Kidney (tissue), 14 donors: ENCODE results near the gene CYBA. TPM values are rescaled to one million over a fixed set of nuclear protein-coding genes. Genes with fewer than 3 reads are reported as not detected.

Experiments
- DNase-seq, 5 donors: peaks; one replicate each; pipeline ENCODE4 v3.0.0-alpha.2; 2013 to 2020
- FAIRE-seq: peaks from 2 replicates; lab custom pipeline; 2012; peaks lifted over from hg19 to GRCh38; lab: Jason Lieb, UNC
- H3K27ac ChIP-seq, 2 donors: one replicate each; pipeline ENCODE4 v1.7.0; 2013; ENCODE audit warnings: low read depth in 2 of 2, low read length in 2 of 2, inconsistent platforms in 1 of 2
- H3K27me3 ChIP-seq: one replicate; pipeline ENCODE4 v1.7.1; 2013; ENCODE audit warnings: low read length, inconsistent platforms; ENCODE audit not compliant: control insufficient read depth, insufficient read depth
- H3K36me3 ChIP-seq, 3 donors: one replicate each; pipeline versions ENCODE4 v1.7.0 to v1.7.1; 2013; ENCODE audit warnings: low read length in 3 of 3, control low read depth in 1 of 3, inconsistent platforms in 1 of 3; ENCODE audit not compliant: insufficient read depth in 3 of 3, control insufficient read depth in 2 of 3
- H3K4me1 ChIP-seq, 3 donors: one replicate each; pipeline versions ENCODE4 v1.7.0 to v1.7.1; 2013; ENCODE audit warnings: low read length in 3 of 3, inconsistent platforms in 1 of 3, low read depth in 1 of 3; ENCODE audit not compliant: control insufficient read depth in 2 of 3, insufficient read depth in 2 of 3
- H3K4me3 ChIP-seq, 3 donors: one replicate each; pipeline versions ENCODE4 v1.7.0 to v1.8.1; 2013; ENCODE audit warnings: low read length in 3 of 3, control low read depth in 1 of 3, inconsistent platforms in 1 of 3
- H3K9ac ChIP-seq, 3 donors: one replicate each; pipeline versions ENCODE4 v1.7.0 to v1.7.1; 2013; ENCODE audit warnings: low read length in 3 of 3, control low read depth in 1 of 3, inconsistent platforms in 1 of 3
- H3K9me3 ChIP-seq, 3 donors: one replicate each; pipeline versions ENCODE4 v1.7.0 to v1.7.1; 2013; ENCODE audit warnings: low read length in 3 of 3, control low read depth in 1 of 3, inconsistent platforms in 1 of 3; ENCODE audit not compliant: control insufficient read depth in 2 of 3, insufficient read depth in 1 of 3
- intact Hi-C: fragments of 100-400 bp; cut with DNase I; formaldehyde crosslinking; loops from one replicate; pipeline ENCODE4 v1.11.1; 2022
- polyA plus RNA-seq: library from polyadenylated mRNA; stranded (reverse); fragments of 350-450 nt; fragmentation: Illumina TruSeq; extraction: RNeasy Lipid Tissue Mini Kit (QIAGEN cat#74804); gene quantifications from one replicate; pipeline ENCODE4 v1.2.3, GENCODE V29; 2014; ENCODE audit warnings: low read depth, low replicate concordance; ENCODE audit not compliant: insufficient read depth
- total RNA-seq: library from RNA; stranded (reverse); fragmentation: NEBNext Ultra II Directional; extraction: Animal tissue kit (Norgen Biotek cat#: 25700); gene quantifications from one replicate; pipeline ENCODE4 v1.2.1, GENCODE V29; 2021
- TF ChIP-seq, protein P1 (sequence below): IDR thresholded peaks from 3 replicates; pipeline ENCODE4 v1.5.1; 2012; ENCODE audit warnings: mild to moderate bottlenecking, moderate library complexity, borderline replicate concordance; ENCODE audit not compliant: insufficient read depth; ENCODE audit errors: extremely low read depth
- donor health status: control.
- donor health status: control.
- donor health status: control.
- donor health status: control.
- donor health status: control.
- donor health status: DM: yes; HTN: yes; CAD: no.
- donor health status: Normal renal cell carcinoma (clear cell type).

CYBA gene
- total and polyA plus RNA-seq, 2 donors from 2014 or later = 263 to 395 TPM

DNA sequence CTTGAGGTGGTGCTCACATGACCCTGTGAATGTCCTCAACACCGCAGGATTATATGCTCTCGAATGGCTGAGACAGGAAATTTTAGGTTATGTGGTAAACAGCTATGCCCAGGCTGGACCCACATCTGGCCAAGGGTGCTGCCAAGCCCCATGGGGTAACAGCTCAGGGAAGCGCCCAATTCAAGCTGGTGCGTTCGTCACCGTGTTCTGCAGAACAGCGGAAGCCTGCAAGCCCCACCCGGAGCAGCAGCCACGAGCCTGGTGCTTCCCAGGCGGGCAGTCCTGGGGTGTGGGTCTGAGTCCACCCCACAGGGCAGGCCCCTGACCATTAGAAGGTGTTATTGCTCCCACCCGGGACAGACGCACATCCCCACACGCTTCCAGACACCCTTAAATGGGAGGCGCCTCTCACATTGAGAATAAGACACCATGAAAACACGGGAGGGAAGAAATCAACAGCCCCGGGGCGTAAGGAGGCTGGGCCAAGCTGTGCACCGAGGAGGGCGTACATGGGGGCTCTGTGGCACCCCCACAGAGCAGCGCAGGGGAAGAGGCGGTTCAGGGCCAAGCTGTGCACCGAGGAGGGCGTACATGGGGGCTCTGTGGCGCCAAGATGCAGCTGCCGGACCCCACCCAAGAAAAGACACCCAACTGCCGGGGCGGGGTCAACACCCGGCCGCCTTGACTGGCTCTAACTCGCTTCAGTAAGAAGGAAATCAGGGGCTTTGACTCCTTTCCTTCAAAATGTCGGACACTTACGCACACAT lies 2.9 kb upstream of the CYBA start:
- DNase-seq (no peak), FAIRE-seq (no peak)
- Histone ChIP-seq H3K4me1 (peaks cover 0 to 12% (median 3%) of the 10 kb centered on the region in 3 donors), H3K36me3 (peaks cover 0 to 3% (median 0%) of the 10 kb centered on the region in 3 donors), H3K27ac (no peak overlapping the region), H3K9ac (no peak overlapping the region), H3K27me3 (no peaks in the 10 kb centered on the region), H3K9me3 (no peaks in the 10 kb centered on the region), H3K4me3 (no peak overlapping the region)
- intact Hi-C loops = no loop called here
- TF ChIP-seq, protein P1, sequence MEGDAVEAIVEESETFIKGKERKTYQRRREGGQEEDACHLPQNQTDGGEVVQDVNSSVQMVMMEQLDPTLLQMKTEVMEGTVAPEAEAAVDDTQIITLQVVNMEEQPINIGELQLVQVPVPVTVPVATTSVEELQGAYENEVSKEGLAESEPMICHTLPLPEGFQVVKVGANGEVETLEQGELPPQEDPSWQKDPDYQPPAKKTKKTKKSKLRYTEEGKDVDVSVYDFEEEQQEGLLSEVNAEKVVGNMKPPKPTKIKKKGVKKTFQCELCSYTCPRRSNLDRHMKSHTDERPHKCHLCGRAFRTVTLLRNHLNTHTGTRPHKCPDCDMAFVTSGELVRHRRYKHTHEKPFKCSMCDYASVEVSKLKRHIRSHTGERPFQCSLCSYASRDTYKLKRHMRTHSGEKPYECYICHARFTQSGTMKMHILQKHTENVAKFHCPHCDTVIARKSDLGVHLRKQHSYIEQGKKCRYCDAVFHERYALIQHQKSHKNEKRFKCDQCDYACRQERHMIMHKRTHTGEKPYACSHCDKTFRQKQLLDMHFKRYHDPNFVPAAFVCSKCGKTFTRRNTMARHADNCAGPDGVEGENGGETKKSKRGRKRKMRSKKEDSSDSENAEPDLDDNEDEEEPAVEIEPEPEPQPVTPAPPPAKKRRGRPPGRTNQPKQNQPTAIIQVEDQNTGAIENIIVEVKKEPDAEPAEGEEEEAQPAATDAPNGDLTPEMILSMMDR = no peak

DNA sequence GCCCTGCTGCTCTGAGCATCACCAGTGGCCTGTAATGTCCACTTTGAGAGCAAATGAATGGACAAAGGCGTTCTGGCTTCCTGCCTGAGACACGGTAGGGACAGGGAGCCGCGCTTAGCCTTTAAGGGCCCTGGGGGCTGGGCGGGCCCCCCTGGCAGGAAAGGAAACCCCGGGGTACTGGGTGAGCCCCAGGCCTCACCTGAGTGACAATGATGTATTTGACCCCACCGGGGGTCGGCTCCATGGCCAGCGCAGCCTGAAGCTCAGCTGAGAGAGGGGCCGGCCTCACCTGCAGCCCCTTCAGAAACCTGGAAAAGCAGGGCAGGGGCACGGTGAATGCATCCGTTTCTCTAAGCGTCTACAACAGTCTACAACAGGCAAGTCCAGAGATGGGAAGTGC lies 2.2 kb upstream of the CYBA start:
- peaks cover 0 to 3% (median 0%) of the 10 kb centered on the region in 3 donors for H3K36me3 ChIP-seq
- no peak overlapping the region for H3K9ac ChIP-seq
- peaks cover 0 to 12% (median 3%) of the 10 kb centered on the region in 3 donors for H3K4me1 ChIP-seq
- intact Hi-C loops = no loop called here
- no peaks in the 10 kb centered on the region for H3K27me3 ChIP-seq
- no peak overlapping the region for H3K4me3 ChIP-seq
- FAIRE-seq (no peak), DNase-seq (no peak)
- H3K27ac ChIP-seq = no peak overlapping the region
- no peaks in the 10 kb centered on the region for H3K9me3 ChIP-seq
- TF ChIP-seq, protein P1 = no peak

DNA sequence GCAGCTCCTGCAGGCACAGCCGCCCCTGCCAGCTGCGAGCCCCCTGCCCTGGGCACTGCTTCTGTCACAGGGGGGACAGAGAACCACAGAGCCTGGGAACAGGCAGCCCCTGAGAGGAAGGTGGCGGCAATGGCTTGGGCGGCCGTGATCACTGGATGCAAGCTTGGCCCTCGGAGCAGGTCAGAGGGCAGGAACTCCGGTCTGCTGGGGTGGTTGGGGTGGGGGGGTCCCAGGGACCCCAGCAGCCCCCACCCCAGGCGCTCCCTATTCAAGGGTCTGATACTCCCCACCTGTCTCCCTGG lies 1.9 kb upstream of the CYBA start:
- intact Hi-C loops = no loop called here
- H3K27ac ChIP-seq = no peak overlapping the region
- TF ChIP-seq, protein P1 = no peak
- H3K4me1 ChIP-seq = peaks cover 0 to 12% (median 3%) of the 10 kb centered on the region in 3 donors
- no peaks in the 10 kb centered on the region for H3K27me3 ChIP-seq
- H3K4me3 ChIP-seq = no peak overlapping the region
- H3K9ac ChIP-seq = no peak overlapping the region
- no peaks in the 10 kb centered on the region for H3K9me3 ChIP-seq
- FAIRE-seq (no peak), DNase-seq (peak in 1 of 5 donors; percentile 56)
- peaks cover 0 to 3% (median 0%) of the 10 kb centered on the region in 3 donors for H3K36me3 ChIP-seq
